HEK293 (cell line): Measurements from ENCODE around the gene ANO2.

ENCODE experiments used
- CTCF ChIA-PET: fragments of 350-600 bp; formaldehyde crosslinking; extraction: SDS; loops from one replicate; lab custom pipeline; 2021; ENCODE audit warnings: antibody characterized with exemption; lab: Yijun Ruan, JAX
- POLR2A ChIA-PET: fragments of 300-600 bp; formaldehyde crosslinking; extraction: SDS; loops from one replicate; lab custom pipeline; 2020; ENCODE audit warnings: antibody characterized with exemption, inconsistent platforms; lab: Yijun Ruan, JAX
- H3K27ac ChIP-seq: fragments of 200-500 bp; sonication (Bioruptor generic); 2 replicates; pipeline ENCODE4 v1.5.1; 2014; ENCODE audit warnings: low read depth, low read length, control low read depth, inconsistent platforms; ENCODE audit errors: extremely low read depth
- H3K36me3 ChIP-seq, 2 experiments: fragments of 200-500 bp in 1 of 2; sonication (Bioruptor generic) in 1 of 2; 1 replicate in 1 of 2; 2 replicates in 1 of 2; pipeline ENCODE4 v1.5.1; 2014 to 2017; ENCODE audit warnings: inconsistent platforms in 2 of 2, low read length in 2 of 2; ENCODE audit not compliant: control insufficient read depth in 2 of 2, insufficient read depth in 1 of 2
- H3K4me1 ChIP-seq: fragments of 200-500 bp; sonication (Bioruptor generic); 2 replicates; pipeline ENCODE4 v1.5.1; 2014; ENCODE audit warnings: mild to moderate bottlenecking, low read length, inconsistent platforms; ENCODE audit not compliant: control insufficient read depth, insufficient read depth
- H3K4me3 ChIP-seq: 2 replicates; pipeline ENCODE4 v1.5.1; 2011; ENCODE audit warnings: low read depth, mild to moderate bottlenecking, control low read depth, low read length, moderate library complexity
- H3K9me3 ChIP-seq: fragments of 200-500 bp; sonication (Bioruptor generic); 2 replicates; pipeline ENCODE4 v1.5.1; 2014; ENCODE audit warnings: low read depth, low read length, inconsistent platforms; ENCODE audit not compliant: control insufficient read depth, insufficient read depth
- BCL11B ChIP-seq: fragments of 450-650 bp; formaldehyde crosslinking; IDR thresholded peaks from 2 replicates; pipeline ENCODE4 v1.5.1; 2016; ENCODE audit warnings: low read depth, missing biosample characterization, missing genetic modification characterization
- GFI1B ChIP-seq: fragments of 450-650 bp; formaldehyde crosslinking; IDR thresholded peaks from 2 replicates; pipeline ENCODE4 v1.5.1; 2016; ENCODE audit warnings: missing biosample characterization, missing genetic modification characterization
- GLIS2 ChIP-seq: fragments of 450-650 bp; formaldehyde crosslinking; IDR thresholded peaks from 2 replicates; pipeline ENCODE4 v1.5.1; 2016; ENCODE audit warnings: missing biosample characterization, missing genetic modification characterization
- RBAK ChIP-seq: fragments of 450-650 bp; formaldehyde crosslinking; IDR thresholded peaks from 2 replicates; pipeline ENCODE4 v1.5.1; 2016; ENCODE audit warnings: missing biosample characterization, missing genetic modification characterization
- ZEB2 ChIP-seq: fragments of 450-650 bp; formaldehyde crosslinking; IDR thresholded peaks from 2 replicates; pipeline ENCODE4 v1.5.1; 2016; ENCODE audit warnings: missing biosample characterization, missing genetic modification characterization
- ZFP3 ChIP-seq: fragments of 450-650 bp; formaldehyde crosslinking; IDR thresholded peaks from 2 replicates; pipeline ENCODE4 v1.5.1; 2016; ENCODE audit warnings: low read depth, missing biosample characterization, missing genetic modification characterization
- ZFP37 ChIP-seq: fragments of 450-650 bp; formaldehyde crosslinking; IDR thresholded peaks from 2 replicates; pipeline ENCODE4 v1.5.1; 2016; ENCODE audit warnings: missing biosample characterization, missing genetic modification characterization
- ZNF112 ChIP-seq: fragments of 450-650 bp; formaldehyde crosslinking; IDR thresholded peaks from 2 replicates; pipeline ENCODE4 v1.5.0; 2017; ENCODE audit warnings: missing biosample characterization, missing genetic modification characterization
- ZNF138 ChIP-seq: fragments of 450-650 bp; formaldehyde crosslinking; IDR thresholded peaks from 2 replicates; pipeline ENCODE4 v1.5.1; 2016; ENCODE audit warnings: missing biosample characterization, missing genetic modification characterization, borderline replicate concordance
- ZNF157 ChIP-seq: fragments of 450-650 bp; formaldehyde crosslinking; IDR thresholded peaks from 2 replicates; pipeline ENCODE4 v1.5.1; 2016; ENCODE audit warnings: missing biosample characterization, missing genetic modification characterization
- ZNF19 ChIP-seq: fragments of 450-650 bp; formaldehyde crosslinking; IDR thresholded peaks from 2 replicates; pipeline ENCODE4; 2016; ENCODE audit warnings: missing biosample characterization, missing genetic modification characterization, low read depth
- ZNF239 ChIP-seq: fragments of 450-650 bp; formaldehyde crosslinking; IDR thresholded peaks from 2 replicates; pipeline ENCODE4 v1.5.1; 2016; ENCODE audit warnings: missing biosample characterization, missing genetic modification characterization
- ZNF266 ChIP-seq: fragments of 450-650 bp; formaldehyde crosslinking; IDR thresholded peaks from 2 replicates; pipeline ENCODE4 v1.5.1; 2016; ENCODE audit warnings: missing biosample characterization, missing genetic modification characterization, low read depth
- ZNF280D ChIP-seq: fragments of 450-650 bp; formaldehyde crosslinking; IDR thresholded peaks from 2 replicates; pipeline ENCODE4 v1.5.1; 2016; ENCODE audit warnings: missing biosample characterization, missing genetic modification characterization
- ZNF398 ChIP-seq: fragments of 450-650 bp; formaldehyde crosslinking; IDR thresholded peaks from 2 replicates; pipeline ENCODE4 v1.5.1; 2017; ENCODE audit warnings: missing biosample characterization, missing genetic modification characterization
- ZNF48 ChIP-seq: fragments of 450-650 bp; formaldehyde crosslinking; IDR thresholded peaks from 2 replicates; pipeline ENCODE4 v1.5.1; 2016; ENCODE audit warnings: missing biosample characterization, missing genetic modification characterization
- ZNF501 ChIP-seq: fragments of 450-650 bp; formaldehyde crosslinking; IDR thresholded peaks from 2 replicates; pipeline ENCODE4 v1.5.1; 2016; ENCODE audit warnings: missing biosample characterization, missing genetic modification characterization
- ZNF518A ChIP-seq: fragments of 450-650 bp; formaldehyde crosslinking; conservative IDR thresholded peaks from 2 replicates; pipeline ENCODE4 v1.5.1; 2016; ENCODE audit warnings: low read depth, missing biosample characterization, missing genetic modification characterization
- ZNF571 ChIP-seq: fragments of 450-650 bp; formaldehyde crosslinking; IDR thresholded peaks from 2 replicates; pipeline ENCODE4 v1.5.0; 2017; ENCODE audit warnings: missing biosample characterization, missing genetic modification characterization
- ZNF621 ChIP-seq: fragments of 450-650 bp; formaldehyde crosslinking; IDR thresholded peaks from 2 replicates; pipeline ENCODE4 v1.5.1; 2017; ENCODE audit warnings: missing biosample characterization, missing genetic modification characterization
- ZNF626 ChIP-seq: fragments of 450-650 bp; sonication (Bioruptor Pico); formaldehyde crosslinking; IDR thresholded peaks from 2 replicates; pipeline ENCODE4 v1.5.1; 2018; ENCODE audit warnings: missing biosample characterization, missing genetic modification characterization, inconsistent platforms
- ZNF658 ChIP-seq: fragments of 450-650 bp; formaldehyde crosslinking; IDR thresholded peaks from 2 replicates; pipeline ENCODE4; 2016; ENCODE audit warnings: missing biosample characterization, missing genetic modification characterization
- ZNF660 ChIP-seq: fragments of 450-650 bp; IDR thresholded peaks from 2 replicates; pipeline ENCODE4 v1.5.1; 2018; ENCODE audit warnings: missing biosample characterization, mild to moderate bottlenecking, missing genetic modification characterization
- ZNF830 ChIP-seq: fragments of 450-650 bp; IDR thresholded peaks from 2 replicates; pipeline ENCODE4 v1.5.0; 2018; ENCODE audit warnings: missing biosample characterization, missing genetic modification characterization, low read depth, mild to moderate bottlenecking, moderate library complexity
- ZXDB ChIP-seq: fragments of 450-650 bp; formaldehyde crosslinking; IDR thresholded peaks from 2 replicates; pipeline ENCODE4 v1.5.1; 2016; ENCODE audit warnings: missing biosample characterization, missing genetic modification characterization

ANO2 gene

DNA sequence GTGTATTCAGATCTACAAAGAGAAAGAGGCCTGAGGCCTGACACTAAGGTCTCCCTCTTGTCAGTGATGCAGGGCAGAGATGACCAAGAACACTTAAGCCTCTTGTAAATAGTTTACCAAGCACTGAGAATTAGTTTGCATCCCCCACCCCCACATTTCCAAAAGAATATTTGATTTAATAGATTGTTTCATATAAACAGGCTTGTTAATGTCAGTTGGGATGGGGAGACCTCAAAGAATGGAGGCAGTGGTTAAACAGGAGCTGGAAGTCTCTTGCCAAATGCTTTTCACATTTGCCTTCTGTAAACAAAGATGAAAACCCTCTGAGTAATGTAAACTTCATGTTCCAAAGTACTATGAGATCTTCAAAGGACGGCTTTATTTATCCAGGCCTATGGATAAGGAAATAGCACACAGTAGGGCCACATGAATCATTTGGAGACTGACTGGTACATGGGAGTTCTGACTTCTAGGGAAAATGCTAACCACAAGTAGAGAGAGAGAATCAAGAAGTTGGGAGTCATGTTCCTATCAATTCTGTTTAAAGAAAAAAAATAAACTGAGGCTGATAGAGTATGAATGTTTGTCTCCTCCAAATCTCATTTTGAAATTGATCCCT is 234.7 kb downstream of the ANO2 start:
- TF ChIP-seq ZNF518A (tag by site-specific recombination) (no peak), ZXDB (tag by site-specific recombination) (no peak), ZNF571 (tag by site-specific recombination) (no peak), ZNF501 (tag by site-specific recombination) (no peak), RBAK (tag by site-specific recombination) (no peak), ZNF48 (tag by site-specific recombination) (no peak), ZNF266 (tag by site-specific recombination) (no peak), GFI1B (tag by site-specific recombination) (no peak), ZNF157 (tag by site-specific recombination) (no peak)
- no peaks in the 10 kb centered on the region for H3K36me3 ChIP-seq
- no peak overlapping the region for H3K27ac ChIP-seq
- H3K4me3 ChIP-seq = no peak overlapping the region
- H3K9me3 ChIP-seq = no peaks in the 10 kb centered on the region
- H3K4me1 ChIP-seq = no peaks in the 10 kb centered on the region
- POLR2A ChIA-PET = no interaction called here
- CTCF ChIA-PET = interaction anchor here (0.6 kb wide), 1 partner anchor 571 kb away, joined by 3 read pairs; no protein-coding TSS in a partner anchor

DNA sequence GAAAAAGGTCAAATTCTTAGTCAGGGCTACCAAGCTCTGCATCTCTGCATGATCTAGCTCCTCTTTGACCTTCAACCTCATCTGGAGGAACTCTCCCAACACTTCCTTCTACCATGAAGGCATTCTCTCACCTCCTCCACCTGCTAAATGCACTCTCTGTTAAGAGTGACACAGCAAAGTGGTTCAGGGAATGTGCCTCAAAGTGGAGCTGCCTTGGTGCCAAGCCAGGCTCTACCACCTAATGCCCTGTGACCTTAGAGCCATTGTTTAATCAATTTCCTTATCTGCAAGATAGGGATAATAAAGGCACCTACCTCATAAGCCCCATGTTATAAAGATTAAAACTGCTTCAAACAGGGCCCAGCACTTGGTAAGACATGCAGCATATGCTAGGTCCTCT is 236.7 kb downstream of the ANO2 start:
- H3K9me3 ChIP-seq = no peaks in the 10 kb centered on the region
- ChIA-PET POLR2A (no interaction called here), CTCF (no interaction called here)
- H3K4me1 ChIP-seq = no peaks in the 10 kb centered on the region
- no peaks in the 10 kb centered on the region for H3K36me3 ChIP-seq
- no peak overlapping the region for H3K27ac ChIP-seq
- TF ChIP-seq BCL11B (tag by site-specific recombination) = no peak
- TF ChIP-seq ZNF660 (tag by site-specific recombination) = no peak
- no peak for TF ChIP-seq ZFP37
- no peak for TF ChIP-seq ZNF658 (tag by site-specific recombination)
- no peak for TF ChIP-seq ZNF830 (tag by site-specific recombination)
- TF ChIP-seq ZNF19 (tag by site-specific recombination) = no peak
- TF ChIP-seq ZNF112 = no peak
- no peak for TF ChIP-seq ZFP3 (tag by site-specific recombination)
- no peak for TF ChIP-seq GLIS2 (tag by site-specific recombination)
- TF ChIP-seq ZEB2 (tag by site-specific recombination) = no peak
- no peak for TF ChIP-seq RBAK (tag by site-specific recombination)
- TF ChIP-seq ZNF398 (tag by site-specific recombination) = no peak
- no peak for TF ChIP-seq ZNF138
- TF ChIP-seq ZNF621 (tag by site-specific recombination) = no peak
- TF ChIP-seq ZNF239 (tag by site-specific recombination) = no peak
- TF ChIP-seq ZNF280D (tag by site-specific recombination) = no peak
- TF ChIP-seq ZNF626 (tag by site-specific recombination) = no peak
- no peak overlapping the region for H3K4me3 ChIP-seq
